H9 (cell line): ENCODE data around the gene SLC39A7. TPM values are rescaled to one million over a fixed set of nuclear protein-coding genes. Genes with fewer than 3 reads are reported as not detected.

Experiments
- DNase-seq: peaks from one replicate; pipeline ENCODE4 v3.0.0-alpha.2; 2017
- H2AFZ ChIP-seq: one replicate; pipeline ENCODE4 v1.6.1; 2013; ENCODE audit warnings: mild to moderate bottlenecking, low read length, control low read depth, moderate library complexity
- H2AK5ac ChIP-seq: 2 replicates; pipeline ENCODE4 v1.6.1; 2013; ENCODE audit warnings: low read length, control low read depth, mixed read lengths; ENCODE audit not compliant: insufficient read length
- H2BK120ac ChIP-seq: one replicate; pipeline ENCODE4 v1.6.1; 2013; ENCODE audit warnings: low read depth, mild to moderate bottlenecking, low read length, control low read depth, inconsistent platforms; ENCODE audit not compliant: poor library complexity, severe bottlenecking
- H2BK12ac ChIP-seq: 2 replicates; pipeline ENCODE4 v1.6.1; 2013; ENCODE audit warnings: low read length, control low read depth, mixed read lengths, low read depth; ENCODE audit not compliant: insufficient read length
- H2BK15ac ChIP-seq: 2 replicates; pipeline ENCODE4 v1.6.1; 2013; ENCODE audit warnings: low read depth, low read length, control low read depth
- H2BK20ac ChIP-seq: one replicate; pipeline ENCODE4 v1.6.1; 2013; ENCODE audit warnings: low read depth, mild to moderate bottlenecking, low read length, control low read depth, inconsistent platforms; ENCODE audit not compliant: poor library complexity, severe bottlenecking
- H2BK5ac ChIP-seq: 2 replicates; pipeline ENCODE4 v1.6.1; 2013; ENCODE audit warnings: low read length, control low read depth, mixed read lengths; ENCODE audit not compliant: insufficient read length
- H3K14ac ChIP-seq: 2 replicates; pipeline ENCODE4 v1.6.1; 2013; ENCODE audit warnings: low read length, control low read depth; ENCODE audit not compliant: insufficient read depth
- H3K18ac ChIP-seq: 2 replicates; pipeline ENCODE4 v1.6.1; 2013; ENCODE audit warnings: low read depth, mild to moderate bottlenecking, mixed read lengths, low read length, control low read depth; ENCODE audit not compliant: insufficient read length
- H3K23ac ChIP-seq: 2 replicates; pipeline ENCODE4 v1.6.1; 2013; ENCODE audit warnings: low read length, control low read depth, mixed read lengths, low read depth; ENCODE audit not compliant: insufficient read length
- H3K23me2 ChIP-seq: 2 replicates; pipeline ENCODE4 v1.6.1; 2013; ENCODE audit warnings: low read depth, mild to moderate bottlenecking, mixed read lengths, low read length, control low read depth; ENCODE audit not compliant: insufficient read length, poor library complexity, severe bottlenecking
- H3K27ac ChIP-seq: 2 replicates; pipeline ENCODE4 v1.5.1; 2013; ENCODE audit warnings: low read length, control low read depth, mixed read lengths, low read depth; ENCODE audit not compliant: insufficient read length
- H3K27me3 ChIP-seq: 2 replicates; pipeline ENCODE4 v1.6.1; 2013; ENCODE audit warnings: low read length, control low read depth, inconsistent platforms; ENCODE audit not compliant: insufficient read depth
- H3K4ac ChIP-seq: 2 replicates; pipeline ENCODE4 v1.6.1; 2013; ENCODE audit warnings: low read depth, mild to moderate bottlenecking, control low read depth, inconsistent platforms, low read length, moderate library complexity
- H3K4me1 ChIP-seq: 2 replicates; pipeline ENCODE4 v1.6.1; 2013; ENCODE audit warnings: low read length, control low read depth, inconsistent platforms; ENCODE audit not compliant: insufficient read depth
- H3K4me2 ChIP-seq: 2 replicates; pipeline ENCODE4 v1.6.1; 2013; ENCODE audit warnings: low read length, control low read depth, mixed read lengths; ENCODE audit not compliant: insufficient read length, insufficient read depth
- H3K56ac ChIP-seq: 2 replicates; pipeline ENCODE4 v1.6.1; 2013; ENCODE audit warnings: low read depth, mild to moderate bottlenecking, mixed read lengths, low read length, control low read depth; ENCODE audit not compliant: insufficient read length
- H3K79me1 ChIP-seq: 2 replicates; pipeline ENCODE4 v1.6.1; 2013; ENCODE audit warnings: low read depth, mild to moderate bottlenecking, moderate library complexity, low read length, control low read depth, inconsistent platforms; ENCODE audit not compliant: insufficient read depth, poor library complexity, severe bottlenecking
- H3K79me2 ChIP-seq: 2 replicates; pipeline ENCODE4 v1.6.1; 2013; ENCODE audit warnings: low read length, control low read depth, inconsistent platforms; ENCODE audit not compliant: insufficient read depth
- H3K9ac ChIP-seq: 2 replicates; pipeline ENCODE4 v1.6.1; 2013; ENCODE audit warnings: low read length, control low read depth, mixed read lengths; ENCODE audit not compliant: insufficient read length; ENCODE audit errors: extremely low read depth
- H3K9me3 ChIP-seq: one replicate; pipeline ENCODE4 v1.6.1; 2013; ENCODE audit warnings: low read depth, low read length, inconsistent platforms; ENCODE audit not compliant: control insufficient read depth
- H3T11ph ChIP-seq: one replicate; pipeline ENCODE4 v1.6.1; 2013; ENCODE audit warnings: mild to moderate bottlenecking, low read length, control low read depth, inconsistent platforms
- H4K20me1 ChIP-seq: one replicate; pipeline ENCODE4 v1.6.1; 2013; ENCODE audit not compliant: control insufficient read depth, insufficient read length, insufficient read depth
- H4K5ac ChIP-seq: 2 replicates; pipeline ENCODE4 v1.6.1; 2013; ENCODE audit warnings: low read depth, mild to moderate bottlenecking, mixed read lengths, low read length, control low read depth; ENCODE audit not compliant: insufficient read length
- H4K8ac ChIP-seq: replicated peaks from 2 replicates; pipeline ENCODE4 v1.6.1; 2013; ENCODE audit warnings: low read length, control low read depth, mixed read lengths, low read depth; ENCODE audit not compliant: insufficient read length
- H4K91ac ChIP-seq: 2 replicates; pipeline ENCODE4 v1.6.1; 2013; ENCODE audit warnings: low read depth, mild to moderate bottlenecking, moderate library complexity, mixed read lengths, low read length, control low read depth; ENCODE audit not compliant: insufficient read length
- H3K27ac Mint-ChIP-seq, 3 experiments: 2 replicates in 2 of 3; 3 replicates in 1 of 3; pipeline ENCODE4 v1.8.0; 2020 to 2021; ENCODE audit warnings: mixed read lengths in 3 of 3, mild to moderate bottlenecking in 1 of 3, moderate library complexity in 1 of 3
- H3K27me3 Mint-ChIP-seq: 2 replicates; pipeline ENCODE4 v1.8.0; 2021; ENCODE audit warnings: low read depth, mild to moderate bottlenecking, moderate library complexity, mixed read lengths
- H3K36me3 Mint-ChIP-seq, 3 experiments: 2 replicates in 2 of 3; 3 replicates in 1 of 3; pipeline ENCODE4 v1.8.0; 2020 to 2021; ENCODE audit warnings: low read depth in 3 of 3, mixed read lengths in 3 of 3; ENCODE audit not compliant: insufficient read depth in 1 of 3
- H3K4me1 Mint-ChIP-seq, 2 experiments: 2 replicates each; pipeline ENCODE4 v1.8.0; 2020; ENCODE audit warnings: mixed read lengths in 2 of 2
- H3K4me3 Mint-ChIP-seq, 2 experiments: 2 replicates in 1 of 2; 3 replicates in 1 of 2; pipeline ENCODE4 v1.8.0; 2020 to 2021; ENCODE audit warnings: mild to moderate bottlenecking in 2 of 2, mixed read lengths in 2 of 2, moderate library complexity in 1 of 2
- H3K9me3 Mint-ChIP-seq, 2 experiments: 2 replicates in 1 of 2; 3 replicates in 1 of 2; pipeline ENCODE4 v1.8.0; 2020; ENCODE audit warnings: mild to moderate bottlenecking in 2 of 2, mixed read lengths in 2 of 2, moderate library complexity in 1 of 2
- WGBS: extraction: QIAGEN DNeasy Blood & Tissue Kit; methylation state at CpG from one replicate; pipeline ENCODE4 v1.1.7; 2013; ENCODE audit warnings: missing lambda C conversion rate, low lambda C conversion rate, mixed read lengths; ENCODE audit not compliant: insufficient read length; ENCODE audit errors: extremely low coverage; 5-methylcytosine and 5-hydroxymethylcytosine counted together
- total RNA-seq: library from RNA; stranded (reverse); gene quantifications from 2 replicates; pipeline ENCODE4 v1.2.1, GENCODE V29; 2021
- TF ChIP-seq, protein P1 (sequence below): fragments of 200-600 bp; sonication (generic); conservative IDR thresholded peaks from 3 replicates; pipeline ENCODE4 v1.8.0; 2021; ENCODE audit warnings: antibody characterized with exemption, mild to moderate bottlenecking

The SLC39A7 gene
- total RNA-seq, 1 experiment from 2014 or later = 107 TPM

DNA sequence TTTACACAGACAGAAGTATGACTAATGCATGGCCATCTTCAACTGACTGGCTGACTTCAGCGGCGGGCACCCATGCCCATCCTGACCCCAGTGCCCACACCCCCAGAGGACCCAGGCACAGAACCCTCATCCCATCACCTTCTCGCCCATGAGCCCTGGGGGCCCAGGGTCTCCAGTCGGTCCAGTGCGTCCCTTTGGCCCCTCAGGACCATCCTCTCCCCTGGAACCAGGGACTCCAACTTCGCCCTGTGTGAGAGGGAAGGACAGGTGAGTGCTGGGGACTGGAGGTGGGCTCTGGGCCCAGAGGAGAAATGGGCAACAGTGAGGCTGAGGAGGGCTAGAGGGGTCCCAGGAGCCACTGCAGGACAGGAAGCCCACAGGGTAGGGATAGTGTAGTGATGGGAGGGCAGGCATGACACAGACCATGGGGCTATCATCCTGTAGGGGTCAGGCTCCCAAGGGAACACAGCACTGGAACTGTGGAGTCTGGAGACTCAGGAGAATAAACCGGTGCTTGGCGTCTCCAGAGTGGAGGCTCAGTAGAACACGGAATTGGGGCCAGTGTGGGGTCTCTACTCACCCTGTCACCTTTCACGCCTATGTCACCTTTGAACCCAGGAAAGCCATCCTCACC is 25.1 kb upstream of the SLC39A7 start:
- no peak for DNase-seq
- no peak overlapping the region for H3K4me3 Mint-ChIP-seq
- WGBS = no CpG with 5 or more reads among the region's 10 CpGs
- H3K14ac ChIP-seq = no peak overlapping the region
- H3K18ac ChIP-seq = no peak overlapping the region
- H4K5ac ChIP-seq = no peak overlapping the region
- H3K27ac Mint-ChIP-seq = no peak overlapping the region
- H3K36me3 Mint-ChIP-seq = peaks cover 0 to 2% (median 0%) of the 10 kb centered on the region in 3 experiments; a peak in 2 of 7 replicates
- H3K9me3 Mint-ChIP-seq = no peaks in the 10 kb centered on the region
- H3K4me2 ChIP-seq = no peak overlapping the region
- no peak overlapping the region for H2BK5ac ChIP-seq
- H2BK120ac ChIP-seq = no peak overlapping the region
- no peak overlapping the region for H2AK5ac ChIP-seq
- no peak overlapping the region for H4K91ac ChIP-seq
- H4K20me1 ChIP-seq = no peaks in the 10 kb centered on the region
- no peak overlapping the region for H3K27ac ChIP-seq
- H3K4me1 Mint-ChIP-seq = peaks cover 4 to 8% of the 10 kb centered on the region in 2 experiments
- no peaks in the 10 kb centered on the region for H3K79me2 ChIP-seq
- no peaks in the 10 kb centered on the region for H3K9me3 ChIP-seq
- no peak overlapping the region for H2BK12ac ChIP-seq
- H2BK20ac ChIP-seq = no peak overlapping the region
- H3K23ac ChIP-seq = no peak overlapping the region
- no peaks in the 10 kb centered on the region for H3K79me1 ChIP-seq
- no peak overlapping the region for H4K8ac ChIP-seq
- no peak overlapping the region for H2BK15ac ChIP-seq
- TF ChIP-seq, protein P1, sequence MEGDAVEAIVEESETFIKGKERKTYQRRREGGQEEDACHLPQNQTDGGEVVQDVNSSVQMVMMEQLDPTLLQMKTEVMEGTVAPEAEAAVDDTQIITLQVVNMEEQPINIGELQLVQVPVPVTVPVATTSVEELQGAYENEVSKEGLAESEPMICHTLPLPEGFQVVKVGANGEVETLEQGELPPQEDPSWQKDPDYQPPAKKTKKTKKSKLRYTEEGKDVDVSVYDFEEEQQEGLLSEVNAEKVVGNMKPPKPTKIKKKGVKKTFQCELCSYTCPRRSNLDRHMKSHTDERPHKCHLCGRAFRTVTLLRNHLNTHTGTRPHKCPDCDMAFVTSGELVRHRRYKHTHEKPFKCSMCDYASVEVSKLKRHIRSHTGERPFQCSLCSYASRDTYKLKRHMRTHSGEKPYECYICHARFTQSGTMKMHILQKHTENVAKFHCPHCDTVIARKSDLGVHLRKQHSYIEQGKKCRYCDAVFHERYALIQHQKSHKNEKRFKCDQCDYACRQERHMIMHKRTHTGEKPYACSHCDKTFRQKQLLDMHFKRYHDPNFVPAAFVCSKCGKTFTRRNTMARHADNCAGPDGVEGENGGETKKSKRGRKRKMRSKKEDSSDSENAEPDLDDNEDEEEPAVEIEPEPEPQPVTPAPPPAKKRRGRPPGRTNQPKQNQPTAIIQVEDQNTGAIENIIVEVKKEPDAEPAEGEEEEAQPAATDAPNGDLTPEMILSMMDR = peak; percentile 25; the same call in 1 of the 3 replicates
- no peak overlapping the region for H3K4ac ChIP-seq
- H3K23me2 ChIP-seq = no peaks in the 10 kb centered on the region
- H2AFZ ChIP-seq = no peak overlapping the region
- peaks cover 36% of the 10 kb centered on the region for H3K27me3 Mint-ChIP-seq
- H3K9ac ChIP-seq = no peak overlapping the region
- no peak overlapping the region for H3K56ac ChIP-seq
- H3K4me1 ChIP-seq = no peaks in the 10 kb centered on the region
- no peaks in the 10 kb centered on the region for H3K27me3 ChIP-seq
- no peak overlapping the region for H3T11ph ChIP-seq
